COR-L47 (cell line): ENCODE measurements around the gene RBM11.

ENCODE experiments used
- DNase-seq: peaks from one replicate; lab custom pipeline; 2025; lab: John Stamatoyannopoulos, UW

Gene RBM11

GRCh38 chr21:14271053-14271452 is 55.1 kb downstream of the RBM11 start:
- DNase-seq, result no peak

GRCh38 chr21:14271641-14272040 is 55.7 kb downstream of the RBM11 start:
- no peak for DNase-seq

GRCh38 chr21:14273736-14274538 is 58.0 kb downstream of the RBM11 start:
- peak; percentile 16 for DNase-seq

- no peak for DNase-seq
These were observed 59.8 kb downstream of the RBM11 start for GRCh38 chr21:14275702-14276205.
